GM21390 (cell line): ENCODE data around the gene LHFPL2.

Experiments
- ATAC-seq: cut with Tn5 transposase; IDR thresholded peaks from one replicate; pipeline ENCODE4 v1.9.1; 2021; ENCODE audit not compliant: unreplicated experiment

LHFPL2 gene

GRCh38 chr5:78574731-78575161, 73.8 kb downstream of the LHFPL2 start:
- peak; percentile 67 for ATAC-seq

GRCh38 chr5:78574131-78574673, 74.4 kb downstream of the LHFPL2 start:
- no peak for ATAC-seq

- ATAC-seq: peak; percentile 62
Measured at GRCh38 chr5:78573318-78573717, 75.3 kb downstream of the LHFPL2 start.

- ATAC-seq: no peak
Measured at GRCh38 chr5:78570646-78571045, 77.9 kb downstream of the LHFPL2 start.

- no peak for ATAC-seq
Measured at GRCh38 chr5:78569441-78569840, 79.1 kb downstream of the LHFPL2 start.

- no peak for ATAC-seq
Measured at GRCh38 chr5:78568676-78569075, 79.9 kb downstream of the LHFPL2 start.

GRCh38 chr5:78568212-78568611, 80.4 kb downstream of the LHFPL2 start:
- ATAC-seq: no peak

GRCh38 chr5:78567617-78568016, 81.0 kb downstream of the LHFPL2 start:
- ATAC-seq: no peak

- no peak for ATAC-seq
Measured at GRCh38 chr5:78566747-78567425, 81.7 kb downstream of the LHFPL2 start.

GRCh38 chr5:78565395-78565794, 83.2 kb downstream of the LHFPL2 start:
- no peak for ATAC-seq

- no peak for ATAC-seq
Measured at GRCh38 chr5:78563621-78564020, 85.0 kb downstream of the LHFPL2 start.

GRCh38 chr5:78562714-78563330, 85.8 kb downstream of the LHFPL2 start:
- ATAC-seq: no peak

- ATAC-seq: no peak
Measured at GRCh38 chr5:78562001-78562400, 86.6 kb downstream of the LHFPL2 start.

GRCh38 chr5:78561261-78561660, 87.3 kb downstream of the LHFPL2 start:
- no peak for ATAC-seq

GRCh38 chr5:78560000-78560855, 88.3 kb downstream of the LHFPL2 start:
- ATAC-seq: no peak

GRCh38 chr5:78557601-78558000, 91.0 kb downstream of the LHFPL2 start:
- ATAC-seq: no peak

- no peak for ATAC-seq
Measured at GRCh38 chr5:78555870-78556269, 92.7 kb downstream of the LHFPL2 start.

- ATAC-seq: no peak
Measured at GRCh38 chr5:78554670-78555069, 93.9 kb downstream of the LHFPL2 start.

GRCh38 chr5:78553580-78554353, 94.8 kb downstream of the LHFPL2 start:
- no peak for ATAC-seq

- ATAC-seq: no peak
Measured at GRCh38 chr5:78552729-78553342, 95.7 kb downstream of the LHFPL2 start.
